ENCODE data around the gene WNT9A. TPM values are rescaled to one million over a fixed set of nuclear protein-coding genes. Genes with fewer than 3 reads are reported as not detected.

WNT9A gene
- polyA plus RNA-seq, 3 donors = not detected

- no peaks in the 10 kb centered on the region for H3K4me1 Mint-ChIP-seq
- H3K4me3 Mint-ChIP-seq = no peak overlapping the region
- no peaks in the 10 kb centered on the region for H3K4me1 ChIP-seq (ENCODE audit: control insufficient read depth in 1 of 2, insufficient read depth in 2 of 2, low read length in 2 of 2)
- H4K20me1 ChIP-seq (ENCODE audit: insufficient read depth, low read length) = no peaks in the 10 kb centered on the region
- H2AFZ ChIP-seq (ENCODE audit: insufficient read depth, low read depth, low read length, poor library complexity, severe bottlenecking) = no peak overlapping the region
- no peaks in the 10 kb centered on the region for H3K9me3 ChIP-seq (replicated peaks in 1 of 2; ENCODE audit: control insufficient read depth in 1 of 2, insufficient read depth in 1 of 2, low read length in 2 of 2)
- H3K27ac ChIP-seq (ENCODE audit: low read depth in 1 of 2, low read length in 2 of 2) = no peak overlapping the region
- no peak overlapping the region for H3K9ac ChIP-seq (ENCODE audit: insufficient read depth, low read length, poor library complexity, severe bottlenecking)
- H3K27ac Mint-ChIP-seq = peak overlapping the region in 1 of 7 donors; percentile 54
- H3K27me3 Mint-ChIP-seq (ENCODE audit: low read depth in 3 of 3) = peaks cover 1 to 3% (median 1%) of the 10 kb centered on the region in 3 donors
- intact Hi-C loops (cut with micrococcal nuclease) = no loop called here
- H3K4me2 ChIP-seq (replicated peaks; ENCODE audit: extremely low read depth, low read length, poor library complexity, severe bottlenecking) = no peak overlapping the region
- H3K9me3 Mint-ChIP-seq = peaks cover 0 to 2% (median 0%) of the 10 kb centered on the region in 7 donors
- H3K36me3 ChIP-seq (replicated peaks in 1 of 2; ENCODE audit: control insufficient read depth in 1 of 2, insufficient read depth in 2 of 2, low read length in 2 of 2) = no peaks in the 10 kb centered on the region
- DNase-seq = no peak
- no peak for TF ChIP-seq CTCF (IDR thresholded peaks at IDR 0.05)
- H3K36me3 Mint-ChIP-seq = no peaks in the 10 kb centered on the region
- WGBS (ENCODE audit: insufficient coverage) = 89% methylated on average over 15 of the region's 18 CpGs
- no peaks in the 10 kb centered on the region for H3K79me2 ChIP-seq (ENCODE audit: insufficient read depth, low read length)
- H3K4me3 ChIP-seq (replicated peaks in 1 of 3; ENCODE audit: low read depth in 2 of 3, low read length in 3 of 3) = no peak overlapping the region
- H3K27me3 ChIP-seq (ENCODE audit: control insufficient read depth in 2 of 2, insufficient read depth in 2 of 2, low read length in 2 of 2) = no peaks in the 10 kb centered on the region
Observed at GRCh38 chr1:227899820-227900449, 47.8 kb downstream of the WNT9A start.

GRCh38 chr1:227899141-227899819, 48.5 kb downstream of the WNT9A start:
- Histone ChIP-seq H3K9me3 (replicated peaks in 1 of 2; ENCODE audit: control insufficient read depth in 1 of 2, insufficient read depth in 1 of 2, low read length in 2 of 2) (no peaks in the 10 kb centered on the region), H2AFZ (ENCODE audit: insufficient read depth, low read depth, low read length, poor library complexity, severe bottlenecking) (no peak overlapping the region), H3K4me2 (replicated peaks; ENCODE audit: extremely low read depth, low read length, poor library complexity, severe bottlenecking) (no peak overlapping the region), H4K20me1 (ENCODE audit: insufficient read depth, low read length) (no peaks in the 10 kb centered on the region), H3K4me3 (replicated peaks in 1 of 3; ENCODE audit: low read depth in 2 of 3, low read length in 3 of 3) (no peak overlapping the region), H3K36me3 (replicated peaks in 1 of 2; ENCODE audit: control insufficient read depth in 1 of 2, insufficient read depth in 2 of 2, low read length in 2 of 2) (no peaks in the 10 kb centered on the region), H3K4me1 (ENCODE audit: control insufficient read depth in 1 of 2, insufficient read depth in 2 of 2, low read length in 2 of 2) (no peaks in the 10 kb centered on the region), H3K27ac (ENCODE audit: low read depth in 1 of 2, low read length in 2 of 2) (no peak overlapping the region), H3K27me3 (ENCODE audit: control insufficient read depth in 2 of 2, insufficient read depth in 2 of 2, low read length in 2 of 2) (no peaks in the 10 kb centered on the region), H3K79me2 (ENCODE audit: insufficient read depth, low read length) (no peaks in the 10 kb centered on the region), H3K9ac (ENCODE audit: insufficient read depth, low read length, poor library complexity, severe bottlenecking) (no peak overlapping the region)
- H3K4me3 Mint-ChIP-seq = no peak overlapping the region
- H3K27me3 Mint-ChIP-seq (ENCODE audit: low read depth in 3 of 3) = peaks cover 1 to 3% (median 1%) of the 10 kb centered on the region in 3 donors
- no peak for TF ChIP-seq CTCF (IDR thresholded peaks at IDR 0.05)
- H3K27ac Mint-ChIP-seq = peak overlapping the region in 2 of 7 donors; percentile 54 to 67
- H3K9me3 Mint-ChIP-seq = peaks cover 0 to 2% (median 0%) of the 10 kb centered on the region in 7 donors
- no peaks in the 10 kb centered on the region for H3K36me3 Mint-ChIP-seq
- intact Hi-C loops (cut with micrococcal nuclease) = no loop called here
- no peak for DNase-seq
- WGBS (ENCODE audit: insufficient coverage) = 83% methylated on average over 11 of the region's 12 CpGs
- no peaks in the 10 kb centered on the region for H3K4me1 Mint-ChIP-seq

Data from CD14-positive monocyte (primary cell).